Right atrium auricular region (tissue), 2 donors: ENCODE data around the gene MYO1D. TPM values are rescaled to one million over a fixed set of nuclear protein-coding genes. Genes with fewer than 3 reads are reported as not detected.

ENCODE experiments used
- DNase-seq: peaks from one replicate; pipeline ENCODE4 v3.0.0-alpha.2; 2019; ENCODE audit warnings: low spot score
- H3K27ac ChIP-seq, 2 donors: fragments of 200-600 bp; sonication (generic); 1 replicate in 1 of 2; 2 replicates in 1 of 2; pipeline ENCODE4 v1.5.1; 2016 to 2019
- H3K27me3 ChIP-seq, 2 donors: fragments of 200-600 bp; sonication (generic); one replicate each; pipeline versions ENCODE4 v1.5.1 to v1.6.0; 2017 to 2019
- H3K36me3 ChIP-seq: fragments of 200-600 bp; sonication (generic); one replicate; pipeline ENCODE4 v1.5.1; 2016
- H3K4me1 ChIP-seq, 2 donors: fragments of 200-600 bp; sonication (generic); one replicate each; pipeline versions ENCODE4 v1.5.1 to v1.6.0; 2017 to 2019
- H3K4me3 ChIP-seq, 2 donors: fragments of 200-600 bp; sonication (generic); 1 replicate in 1 of 2; 2 replicates in 1 of 2; pipeline ENCODE4 v1.5.1; 2017 to 2019; ENCODE audit warnings: mild to moderate bottlenecking in 1 of 2, moderate library complexity in 1 of 2
- H3K9me3 ChIP-seq, 2 donors: fragments of 200-600 bp; sonication (generic); one replicate each; pipeline ENCODE4 v1.5.1; 2019
- total RNA-seq, 2 donors: library from RNA; depleted of rRNA; stranded (reverse); fragments of >200 nt; gene quantifications; one replicate each; pipeline ENCODE4 v1.1.0, GENCODE V29; 2016
- TF ChIP-seq, protein P1 (sequence below), 2 donors: fragments of 200-600 bp; sonication (generic); IDR thresholded peaks; one replicate each; pipeline ENCODE4 v1.5.1; 2019; ENCODE audit warnings: antibody characterized with exemption in 2 of 2

The MYO1D gene
- total RNA-seq, 2 donors from 2014 or later, result 21.9 to 25.1 TPM

DNA sequence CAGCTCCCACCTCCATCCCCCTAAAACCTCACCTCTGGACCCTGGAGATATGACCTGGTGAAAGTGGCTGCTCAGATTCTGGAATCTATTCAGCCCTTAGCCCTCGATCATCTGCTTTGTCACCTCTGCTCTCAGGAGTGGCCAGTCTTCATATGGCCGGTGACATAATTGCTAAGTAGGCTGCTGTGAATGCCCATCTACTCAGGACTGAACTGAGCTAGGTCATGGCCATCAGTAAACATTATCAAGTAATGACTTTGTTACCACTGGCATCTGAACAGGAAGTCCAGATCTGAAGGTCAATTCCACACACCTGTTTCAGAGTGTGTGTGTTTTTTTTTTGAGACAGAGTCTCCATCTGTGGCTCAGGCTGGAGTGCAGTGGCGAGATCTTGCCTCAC, 311.5 kb downstream of the MYO1D start:
- TF ChIP-seq, protein P1, sequence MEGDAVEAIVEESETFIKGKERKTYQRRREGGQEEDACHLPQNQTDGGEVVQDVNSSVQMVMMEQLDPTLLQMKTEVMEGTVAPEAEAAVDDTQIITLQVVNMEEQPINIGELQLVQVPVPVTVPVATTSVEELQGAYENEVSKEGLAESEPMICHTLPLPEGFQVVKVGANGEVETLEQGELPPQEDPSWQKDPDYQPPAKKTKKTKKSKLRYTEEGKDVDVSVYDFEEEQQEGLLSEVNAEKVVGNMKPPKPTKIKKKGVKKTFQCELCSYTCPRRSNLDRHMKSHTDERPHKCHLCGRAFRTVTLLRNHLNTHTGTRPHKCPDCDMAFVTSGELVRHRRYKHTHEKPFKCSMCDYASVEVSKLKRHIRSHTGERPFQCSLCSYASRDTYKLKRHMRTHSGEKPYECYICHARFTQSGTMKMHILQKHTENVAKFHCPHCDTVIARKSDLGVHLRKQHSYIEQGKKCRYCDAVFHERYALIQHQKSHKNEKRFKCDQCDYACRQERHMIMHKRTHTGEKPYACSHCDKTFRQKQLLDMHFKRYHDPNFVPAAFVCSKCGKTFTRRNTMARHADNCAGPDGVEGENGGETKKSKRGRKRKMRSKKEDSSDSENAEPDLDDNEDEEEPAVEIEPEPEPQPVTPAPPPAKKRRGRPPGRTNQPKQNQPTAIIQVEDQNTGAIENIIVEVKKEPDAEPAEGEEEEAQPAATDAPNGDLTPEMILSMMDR (IDR thresholded peaks at IDR 0.05), result no peak
- Histone ChIP-seq H3K9me3 (no peaks in the 10 kb centered on the region), H3K4me1 (no peaks in the 10 kb centered on the region), H3K4me3 (no peak overlapping the region), H3K27me3 (no peaks in the 10 kb centered on the region), H3K27ac (no peak overlapping the region), H3K36me3 (no peaks in the 10 kb centered on the region)
- DNase-seq, result no peak

DNA sequence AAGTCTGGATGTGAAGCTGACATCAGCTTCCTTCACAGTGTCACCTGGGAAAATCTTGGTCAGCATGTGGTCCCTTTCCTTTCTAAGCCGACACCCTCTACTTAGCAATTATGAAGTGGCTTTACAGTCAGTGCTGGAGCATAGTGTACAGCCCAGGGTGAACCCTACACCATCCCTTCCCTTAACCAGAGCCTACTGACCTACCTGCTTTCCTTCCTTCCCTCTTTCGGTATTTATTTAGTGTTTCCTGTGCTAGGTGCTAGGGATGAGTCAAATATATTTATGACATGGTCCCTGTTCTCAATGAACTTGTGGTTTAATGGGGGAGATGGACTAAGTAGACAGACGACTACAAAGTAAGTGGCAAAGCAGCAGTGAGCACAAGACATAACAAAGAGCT, 312.6 kb downstream of the MYO1D start:
- Histone ChIP-seq H3K4me3 (no peak overlapping the region), H3K9me3 (no peaks in the 10 kb centered on the region), H3K36me3 (no peaks in the 10 kb centered on the region), H3K4me1 (no peaks in the 10 kb centered on the region), H3K27me3 (no peaks in the 10 kb centered on the region), H3K27ac (no peak overlapping the region)
- no peak for DNase-seq
- TF ChIP-seq, protein P1 (IDR thresholded peaks at IDR 0.05), result no peak

DNA sequence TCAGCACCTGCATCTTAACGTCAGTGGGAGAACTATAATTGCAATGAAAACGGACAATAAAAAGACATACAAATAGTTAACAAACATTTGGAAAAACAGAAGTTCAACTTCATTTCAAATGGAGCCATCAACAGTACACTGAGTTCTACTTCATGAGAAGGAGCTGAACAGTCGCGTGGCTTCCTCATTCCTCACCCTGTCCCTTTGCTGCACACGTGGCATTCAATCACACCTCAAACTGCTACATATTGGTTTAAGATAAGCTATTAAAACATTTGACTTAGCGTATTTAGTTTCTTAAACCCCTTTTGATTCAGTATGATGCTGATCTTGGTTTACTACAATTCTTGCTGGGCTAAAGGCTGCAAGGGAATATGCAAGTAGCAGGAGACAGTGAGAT, 313.3 kb downstream of the MYO1D start:
- TF ChIP-seq, protein P1 (IDR thresholded peaks at IDR 0.05), result no peak
- no peaks in the 10 kb centered on the region for H3K36me3 ChIP-seq

DNA sequence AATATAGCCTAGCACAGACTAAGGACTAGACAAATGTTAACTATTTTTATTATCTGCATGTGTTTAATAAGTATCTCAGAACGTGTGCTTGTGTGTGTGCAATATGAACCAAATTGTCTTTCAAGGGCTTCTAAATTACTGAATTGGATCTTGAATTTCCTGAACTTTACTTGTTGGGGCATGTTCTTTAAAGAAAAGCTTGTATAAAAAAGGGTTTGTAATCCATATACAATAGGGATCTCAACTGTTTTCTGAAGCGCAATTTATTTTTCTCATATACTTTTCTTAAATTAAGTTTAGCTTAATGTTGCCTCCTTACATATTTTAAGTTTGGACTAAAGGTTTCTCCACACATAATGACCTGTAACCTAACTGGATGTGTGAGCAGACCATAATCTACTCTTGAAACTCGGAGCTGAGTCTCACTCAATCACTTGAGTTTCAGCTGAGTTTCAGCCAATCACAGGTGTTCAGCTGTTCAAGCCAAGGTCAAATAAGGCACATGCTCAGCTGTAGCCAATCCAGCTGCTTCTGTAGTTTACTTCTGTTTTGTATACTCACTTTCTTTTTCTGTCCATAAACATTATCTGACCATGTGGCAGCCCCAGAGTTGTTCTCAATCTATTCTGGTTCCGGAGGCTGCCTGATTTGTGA, 317.8 kb downstream of the MYO1D start:
- TF ChIP-seq, protein P1 (IDR thresholded peaks at IDR 0.05), result no peak
- Histone ChIP-seq H3K27me3 (no peaks in the 10 kb centered on the region), H3K4me1 (no peaks in the 10 kb centered on the region), H3K4me3 (no peak overlapping the region), H3K36me3 (no peaks in the 10 kb centered on the region), H3K27ac (no peak overlapping the region), H3K9me3 (no peaks in the 10 kb centered on the region)
- no peak for DNase-seq

More for the DNA sequence above, 313.3 kb downstream of the MYO1D start:
- no peak overlapping the region for H3K27ac ChIP-seq
- DNase-seq, result no peak
- H3K27me3 ChIP-seq, result no peaks in the 10 kb centered on the region
- no peaks in the 10 kb centered on the region for H3K9me3 ChIP-seq
- H3K4me3 ChIP-seq, result no peak overlapping the region
- H3K4me1 ChIP-seq, result no peaks in the 10 kb centered on the region

DNA sequence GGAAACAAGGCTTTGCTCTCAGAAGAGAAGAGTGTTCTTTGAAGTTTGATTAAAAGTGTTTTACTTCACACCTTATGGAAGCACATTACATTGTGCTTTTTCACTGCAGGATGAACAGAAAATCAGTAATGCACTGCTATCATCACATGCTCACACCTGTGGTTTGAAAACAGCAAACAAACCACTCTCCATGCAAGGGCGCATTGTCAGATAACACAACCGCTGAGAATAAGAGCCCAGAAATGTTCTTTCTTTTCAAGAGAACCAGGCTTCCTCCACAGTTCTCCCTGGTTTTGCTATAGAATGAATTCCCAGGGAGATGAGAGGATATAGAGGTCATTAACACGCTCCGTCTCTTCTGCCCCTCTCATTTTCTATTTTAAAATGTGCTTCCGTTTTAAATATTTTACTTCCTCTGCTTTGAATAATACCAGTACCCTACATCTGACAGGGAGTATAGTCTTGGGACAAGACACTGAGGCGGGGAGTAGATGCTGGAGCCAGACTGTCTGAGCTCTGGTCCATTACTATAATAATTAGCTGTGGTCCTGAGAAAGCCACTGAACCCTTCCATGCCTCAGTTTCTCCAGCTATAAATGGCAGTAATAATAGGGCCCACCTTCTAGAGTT, 318.5 kb downstream of the MYO1D start:
- H3K27ac ChIP-seq, result no peak overlapping the region
- no peaks in the 10 kb centered on the region for H3K36me3 ChIP-seq
- H3K4me3 ChIP-seq, result no peak overlapping the region

More for the DNA sequence above, 318.5 kb downstream of the MYO1D start:
- Histone ChIP-seq H3K27me3 (no peaks in the 10 kb centered on the region), H3K4me1 (no peaks in the 10 kb centered on the region), H3K9me3 (no peaks in the 10 kb centered on the region)
- TF ChIP-seq, protein P1 (IDR thresholded peaks at IDR 0.05), result no peak
- DNase-seq, result no peak
